GM20431 (cell line): ENCODE results near the gene PLLP.

ENCODE experiments used
- in situ Hi-C: fragments of 300-500 bp; cut with MseI, MboI; formaldehyde crosslinking; loops from one replicate; pipeline ENCODE4 v1.15.0; 2020; ENCODE audit warnings: low sequenced_read_pairs; ENCODE audit not compliant: unreplicated experiment

PLLP gene

DNA sequence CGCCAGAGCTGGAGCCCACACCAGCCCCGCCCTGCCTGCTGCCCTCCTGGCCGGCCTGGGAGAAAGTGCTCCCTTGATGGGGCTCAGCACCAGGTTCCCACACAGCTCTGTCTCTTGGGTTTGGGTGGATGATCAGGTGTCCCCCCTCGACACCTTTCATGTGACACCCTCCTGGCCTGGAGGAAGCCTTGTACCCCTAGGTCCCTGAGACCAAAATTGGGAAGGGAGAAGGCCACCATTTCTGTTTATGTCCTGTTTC is 19.4 kb upstream of the PLLP start:
- in situ Hi-C loops = loop anchor here (10.0 kb wide), 1 partner anchor 111 kb away; no protein-coding TSS in a partner anchor

DNA sequence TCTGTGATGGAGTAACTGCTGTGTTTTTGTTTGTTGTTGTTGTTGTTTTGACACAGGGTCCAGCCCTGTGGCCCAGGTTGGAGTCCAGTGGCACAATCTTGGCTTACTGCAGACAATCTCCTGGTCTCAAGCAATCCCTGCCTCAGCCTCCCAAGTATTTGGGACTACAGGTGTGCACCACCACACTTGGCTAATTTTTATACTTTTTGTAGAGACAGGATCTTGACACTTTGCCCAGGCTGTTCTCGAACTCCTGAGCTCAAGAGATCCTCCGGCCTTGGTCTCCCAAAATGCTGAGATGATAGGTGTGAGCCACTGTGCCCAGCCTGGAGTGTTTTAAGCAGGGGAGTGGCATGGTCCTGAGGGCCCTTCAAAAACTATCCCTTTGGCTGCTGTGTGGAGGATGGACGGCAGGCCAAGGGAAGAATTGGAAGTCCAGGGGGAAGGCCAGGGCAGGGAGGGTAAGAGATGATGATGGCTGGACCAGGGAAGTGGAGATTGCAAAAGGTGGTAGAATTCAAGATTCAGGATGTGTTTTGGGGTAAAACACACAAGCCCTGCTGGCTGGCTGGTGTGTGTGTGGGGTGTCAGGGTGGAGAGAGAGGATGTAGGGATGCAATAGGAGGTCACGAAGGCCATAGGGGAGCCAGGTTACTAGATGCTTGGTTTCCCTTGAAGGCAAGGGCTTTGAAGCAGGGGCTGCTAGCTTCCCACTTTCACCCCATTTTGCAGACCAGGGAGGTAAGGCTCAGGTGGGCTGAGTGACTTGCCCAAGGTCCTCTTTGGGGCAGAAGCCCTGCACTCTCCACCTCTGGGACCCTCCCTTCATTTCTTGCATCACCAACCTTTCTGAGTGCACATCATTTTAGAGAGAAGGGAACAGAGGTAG is 18.8 kb upstream of the PLLP start:
- in situ Hi-C loops = loop anchor here (10.0 kb wide), 1 partner anchor 112 kb away; no protein-coding TSS in a partner anchor

DNA sequence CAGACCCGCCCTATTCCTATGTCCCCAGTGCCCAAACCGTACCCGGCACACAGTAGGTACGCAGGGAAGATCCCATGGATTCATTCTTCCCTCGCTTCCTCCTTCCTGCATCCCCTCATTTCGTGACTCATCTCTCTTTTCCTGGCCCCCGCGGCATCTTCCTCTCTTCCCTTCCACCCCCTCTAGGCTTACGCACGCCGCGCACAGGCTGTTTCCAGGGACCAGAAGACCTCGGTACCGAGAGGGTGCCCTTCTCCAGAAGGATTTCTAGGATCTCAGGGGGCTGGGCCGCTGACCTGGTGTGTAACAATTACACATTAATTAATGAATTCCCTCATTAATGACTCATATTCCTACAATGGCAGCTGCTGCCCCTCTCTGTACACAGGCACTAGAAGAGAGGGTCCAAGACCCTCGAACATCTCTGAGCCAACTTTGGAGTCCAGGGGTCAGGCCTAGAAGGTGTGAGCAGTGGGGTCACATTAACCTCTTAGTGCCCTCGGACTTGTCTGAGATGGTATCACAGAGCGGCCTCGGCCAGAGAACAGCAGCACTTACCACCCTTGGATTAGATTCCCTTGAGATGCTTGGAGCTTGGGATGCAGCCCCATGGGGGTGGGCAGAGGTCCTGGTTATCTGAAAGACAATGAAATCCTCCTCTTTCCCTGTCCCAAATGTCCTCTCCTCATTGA is 16.8 kb upstream of the PLLP start:
- in situ Hi-C loops = loop anchor here (10.0 kb wide), 1 partner anchor 114 kb away; no protein-coding TSS in a partner anchor

DNA sequence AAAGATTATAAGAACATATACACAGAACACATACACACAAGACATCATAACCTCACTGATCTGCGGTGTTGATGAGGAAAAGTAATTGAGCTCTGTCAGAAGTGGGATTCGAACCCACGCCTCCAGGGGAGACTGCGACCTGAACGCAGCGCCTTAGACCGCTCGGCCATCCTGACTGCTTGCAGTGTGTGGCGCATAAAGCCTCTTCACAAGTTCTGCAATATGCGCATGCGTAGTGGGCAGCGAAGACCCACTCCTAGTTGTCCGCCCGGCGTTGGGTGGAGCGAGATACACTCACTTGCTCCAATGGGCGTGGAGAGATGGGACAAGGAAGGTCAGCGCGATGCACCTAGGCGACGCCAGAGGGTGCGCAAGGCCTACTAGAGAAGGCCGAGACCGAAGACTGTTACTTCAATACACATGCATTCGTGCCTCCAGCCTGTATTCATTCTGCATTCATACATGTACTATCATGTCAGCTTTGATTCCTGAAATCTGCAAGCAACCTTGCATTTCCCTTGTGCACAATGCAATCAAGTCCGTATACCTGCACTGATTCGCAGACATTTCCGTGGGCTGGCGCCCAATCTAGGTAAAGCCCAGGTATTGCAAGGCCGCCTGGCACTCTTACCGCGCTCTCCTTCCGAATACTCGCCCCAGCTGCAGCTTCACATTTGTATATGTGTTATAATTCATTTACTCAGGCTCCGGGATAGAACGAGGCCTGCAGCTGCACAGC is 16.1 kb upstream of the PLLP start:
- in situ Hi-C loops = loop anchor here (10.0 kb wide), 1 partner anchor 114 kb away; no protein-coding TSS in a partner anchor

DNA sequence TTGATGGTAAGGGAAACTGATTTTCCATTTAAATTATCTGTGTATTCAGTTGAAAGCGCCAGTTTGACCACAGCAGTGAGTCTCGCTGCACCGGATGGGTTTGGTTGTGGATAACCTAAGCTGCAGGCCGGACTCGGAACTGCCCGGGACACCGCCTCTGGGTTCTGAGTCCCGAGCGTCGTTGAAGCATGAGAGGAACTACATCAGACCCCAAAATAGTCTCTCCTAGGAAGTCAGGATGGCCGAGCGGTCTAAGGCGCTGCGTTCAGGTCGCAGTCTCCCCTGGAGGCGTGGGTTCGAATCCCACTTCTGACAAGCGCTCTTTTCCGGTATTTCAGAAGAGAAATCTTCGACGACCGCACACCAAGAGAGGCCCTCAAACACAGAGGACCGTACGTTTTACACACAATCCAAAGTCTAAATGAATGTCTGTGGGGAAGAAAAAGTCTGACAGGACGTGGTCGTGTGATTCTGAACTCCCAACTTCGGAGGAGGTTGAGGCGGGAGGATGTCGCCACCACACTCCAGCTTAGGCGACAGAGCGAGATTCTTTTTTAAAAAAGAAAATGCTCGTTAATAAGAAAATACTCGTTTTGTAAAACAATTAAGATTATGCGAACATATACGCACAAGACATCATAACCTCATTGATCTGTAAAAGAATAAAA is 15.4 kb upstream of the PLLP start:
- in situ Hi-C loops = loop anchor here (10.0 kb wide), 1 partner anchor 115 kb away; no protein-coding TSS in a partner anchor

DNA sequence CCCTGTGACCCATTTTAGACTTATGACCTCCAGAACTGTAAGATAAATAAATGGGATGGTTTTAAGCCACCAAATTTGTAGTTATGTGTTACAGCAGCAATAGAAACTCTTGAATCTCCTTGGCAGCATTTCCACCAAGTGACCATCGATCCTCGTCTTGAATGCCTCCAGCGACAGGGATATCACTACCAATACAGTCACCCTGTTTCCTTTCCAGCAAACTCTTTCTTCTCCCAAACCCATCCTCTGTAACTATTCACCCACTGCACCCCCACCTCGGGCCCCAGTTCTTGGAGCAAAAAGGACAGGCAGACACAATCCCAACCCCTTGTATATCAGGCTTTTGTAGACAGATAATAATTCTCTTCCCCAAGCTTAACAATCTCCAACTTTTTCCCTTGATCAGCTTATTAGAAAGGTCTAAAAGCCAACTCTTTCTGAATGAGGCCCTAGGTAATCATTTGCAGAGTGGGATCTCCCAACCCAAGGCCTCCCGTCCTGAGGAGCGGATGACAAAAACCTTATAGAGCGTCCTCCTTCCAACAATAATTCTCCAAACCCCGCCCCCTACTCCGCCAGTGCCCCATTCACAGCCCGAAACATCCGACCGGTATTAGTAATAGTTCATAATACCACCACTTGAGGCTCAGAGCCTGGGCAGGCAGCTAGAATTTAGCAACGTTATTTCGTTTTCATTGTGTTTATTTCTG is 14.7 kb upstream of the PLLP start:
- in situ Hi-C loops = no loop called here

DNA sequence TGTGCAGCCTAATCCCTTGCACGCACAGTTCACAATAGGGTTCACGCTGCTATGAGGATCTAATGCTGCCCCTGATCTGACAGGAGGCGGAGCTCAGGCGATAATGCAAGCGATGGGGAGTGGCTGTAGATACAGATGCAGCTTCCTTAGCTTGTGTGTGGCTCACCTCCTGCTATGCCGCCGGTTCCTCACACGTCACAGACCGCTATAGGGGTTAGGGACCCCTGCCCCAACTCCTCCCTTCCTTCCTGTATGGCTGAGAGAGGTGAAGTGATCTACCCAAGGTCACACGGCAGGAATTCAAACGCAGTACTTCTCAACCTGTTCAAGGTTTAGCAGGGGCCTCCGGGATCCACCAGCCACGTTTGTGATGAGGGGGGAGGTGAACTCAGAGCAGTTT is 13.4 kb upstream of the PLLP start:
- in situ Hi-C loops = no loop called here

DNA sequence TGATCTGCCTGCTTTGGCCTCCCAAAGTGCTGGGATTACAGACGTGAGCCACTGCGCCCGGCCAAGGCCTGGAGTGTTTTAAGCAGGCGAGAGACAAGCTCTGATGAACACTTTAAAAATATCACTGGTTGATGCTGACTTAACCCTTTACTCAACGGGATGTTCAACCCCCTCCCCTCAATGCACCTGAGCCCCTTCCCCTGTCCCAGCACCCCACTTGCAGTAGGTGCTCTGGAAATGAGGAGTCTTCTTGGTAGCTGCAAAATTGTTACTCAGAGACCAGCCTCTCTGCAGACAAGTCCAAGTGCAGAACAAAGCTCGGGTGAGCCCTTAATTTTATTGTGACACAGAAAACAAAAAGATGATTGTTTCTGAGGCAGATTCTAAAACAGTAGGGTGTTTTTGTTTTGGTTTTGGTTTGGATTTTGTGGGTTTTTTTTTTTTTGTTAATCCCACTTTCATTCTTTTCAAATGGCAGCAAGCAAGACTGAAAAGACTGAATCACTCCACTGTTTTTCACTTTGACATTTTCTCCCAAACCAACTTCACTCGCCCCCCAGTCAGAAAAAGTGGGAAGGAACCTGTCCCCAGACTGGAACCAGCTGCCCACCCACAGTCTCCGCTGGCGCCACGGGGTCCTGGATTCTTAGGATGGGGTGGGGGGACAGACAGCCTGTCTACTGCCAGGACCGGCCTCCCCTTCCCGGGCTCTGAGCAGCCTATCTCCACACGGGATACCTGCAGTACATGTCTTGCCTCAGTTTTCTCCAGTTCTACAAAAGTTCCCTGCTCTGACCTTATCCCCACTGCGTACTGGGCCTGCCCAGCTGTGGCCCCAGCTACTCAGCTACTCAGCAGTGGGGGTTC is 5.2 kb upstream of the PLLP start:
- in situ Hi-C loops = no loop called here

DNA sequence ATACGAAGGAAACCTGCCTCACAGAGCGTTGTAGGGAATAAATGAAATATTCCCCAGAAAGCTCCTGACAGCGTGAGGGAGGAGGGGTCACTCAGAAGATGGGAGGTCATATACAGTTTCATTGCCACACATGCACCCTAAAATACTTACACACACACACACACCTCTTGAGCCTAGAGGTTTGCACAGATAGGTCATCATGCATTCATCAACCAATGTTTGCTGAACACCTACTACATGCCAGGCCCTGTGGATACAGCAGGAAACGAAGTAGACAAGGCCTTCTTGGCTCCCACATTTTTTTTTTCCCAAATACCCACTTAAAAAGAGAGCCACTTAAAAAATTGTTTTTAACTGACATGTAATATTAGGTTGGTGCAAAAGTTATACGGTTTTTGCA is 907 bp upstream of the PLLP start:
- in situ Hi-C loops = no loop called here

DNA sequence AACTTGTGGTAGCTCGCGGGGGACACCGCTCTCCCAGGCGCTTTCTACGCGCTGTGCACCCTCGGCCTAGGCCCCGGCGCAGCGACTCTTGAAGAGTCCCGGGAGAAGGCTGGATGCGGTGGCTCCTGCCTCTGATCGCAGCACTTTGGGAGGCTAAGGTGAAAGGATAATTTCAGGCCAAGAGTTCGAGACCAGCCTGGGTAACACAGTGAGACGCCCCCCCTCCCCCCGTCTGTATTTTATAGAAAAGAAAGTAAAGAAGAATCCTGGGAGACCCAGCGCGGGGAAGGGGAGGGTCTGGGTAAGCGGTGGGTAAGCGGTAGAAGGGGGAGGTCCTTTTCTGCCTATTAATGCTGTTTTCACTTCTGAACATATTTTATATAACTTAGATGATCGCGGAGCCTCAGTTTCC is 486 bp upstream of the PLLP start:
- in situ Hi-C loops = no loop called here

DNA sequence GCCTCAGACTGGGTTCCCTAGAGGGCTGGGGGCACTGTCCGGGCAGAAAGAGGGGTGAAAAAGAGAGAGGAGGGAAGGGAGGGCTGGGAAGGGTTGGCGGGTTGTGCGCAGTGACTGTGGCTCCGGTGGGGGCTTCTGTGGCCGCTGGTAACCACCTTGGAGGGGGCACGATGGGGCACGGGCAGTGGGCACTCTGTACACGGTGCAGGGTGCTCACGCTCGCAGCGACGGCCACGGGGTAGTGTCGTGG is 588 bp downstream of the PLLP start:
- in situ Hi-C loops = no loop called here

DNA sequence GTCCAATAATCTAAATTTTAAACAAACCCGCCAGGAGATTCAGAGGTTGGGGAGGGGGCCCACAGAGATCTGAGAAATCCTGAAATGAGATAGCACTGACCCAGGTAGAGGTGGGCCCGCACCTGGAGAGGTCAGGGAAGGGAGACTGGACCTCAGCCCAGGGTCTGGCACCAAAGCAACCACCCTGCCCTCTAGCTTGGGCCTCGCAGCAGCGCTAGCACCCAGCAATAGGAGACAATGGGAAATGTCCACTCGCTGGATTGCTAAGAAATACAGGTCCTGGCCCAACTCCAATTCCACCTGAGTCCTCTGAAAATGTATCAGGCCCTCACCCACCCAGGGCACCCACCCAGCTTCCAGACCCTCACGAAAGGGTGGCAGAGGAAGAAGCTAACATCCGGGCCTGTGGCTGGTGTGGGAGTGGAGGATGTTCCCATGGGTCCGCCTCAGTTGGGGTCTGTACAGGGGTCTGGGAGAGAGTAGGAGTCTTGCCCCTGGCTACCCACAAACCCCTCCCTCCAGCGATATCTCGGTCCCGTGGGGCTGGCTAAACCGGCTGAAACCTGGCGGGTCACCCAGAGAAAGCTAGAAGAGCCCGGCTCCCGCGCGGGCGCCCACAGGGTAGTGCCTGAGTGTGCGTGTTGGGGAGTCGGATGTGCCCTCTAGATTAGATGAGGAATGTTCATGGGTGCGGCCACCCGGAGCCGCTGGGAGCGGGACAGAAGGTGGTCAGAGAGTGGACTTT is 1.1 kb downstream of the PLLP start:
- in situ Hi-C loops = no loop called here

DNA sequence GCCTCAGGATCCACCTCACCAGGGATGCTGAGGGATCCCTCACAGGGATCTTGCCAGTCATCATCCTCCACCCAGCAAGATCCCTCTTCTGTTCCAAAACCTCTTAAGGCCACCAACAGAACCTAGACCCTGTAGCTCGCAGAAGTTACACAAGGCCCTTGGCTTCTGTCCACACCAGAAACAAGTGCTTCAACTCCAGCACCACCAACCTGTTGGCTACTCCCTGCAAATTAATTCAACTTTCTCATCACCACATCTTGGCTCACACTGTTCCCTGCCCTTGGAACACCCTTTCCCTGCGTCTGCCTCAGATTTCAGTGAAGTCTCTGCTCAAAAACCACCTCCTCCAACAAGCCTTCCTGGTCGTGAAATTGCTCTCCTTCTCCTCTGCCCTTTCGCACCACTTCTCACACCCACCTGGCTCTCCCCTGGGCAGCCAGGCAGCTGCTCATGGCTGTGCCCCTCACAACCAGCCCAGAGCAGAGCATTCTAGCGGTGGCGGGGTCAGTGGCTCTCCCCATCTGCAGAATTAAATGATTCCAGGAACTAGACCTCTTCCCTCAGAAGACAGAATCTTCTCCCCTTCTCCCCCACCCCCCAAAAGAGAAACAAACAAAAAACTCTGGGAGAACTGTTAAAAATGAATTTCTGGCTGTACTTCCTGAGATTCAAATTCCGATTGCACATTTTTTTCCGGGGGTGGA is 1.8 kb downstream of the PLLP start:
- in situ Hi-C loops = no loop called here

DNA sequence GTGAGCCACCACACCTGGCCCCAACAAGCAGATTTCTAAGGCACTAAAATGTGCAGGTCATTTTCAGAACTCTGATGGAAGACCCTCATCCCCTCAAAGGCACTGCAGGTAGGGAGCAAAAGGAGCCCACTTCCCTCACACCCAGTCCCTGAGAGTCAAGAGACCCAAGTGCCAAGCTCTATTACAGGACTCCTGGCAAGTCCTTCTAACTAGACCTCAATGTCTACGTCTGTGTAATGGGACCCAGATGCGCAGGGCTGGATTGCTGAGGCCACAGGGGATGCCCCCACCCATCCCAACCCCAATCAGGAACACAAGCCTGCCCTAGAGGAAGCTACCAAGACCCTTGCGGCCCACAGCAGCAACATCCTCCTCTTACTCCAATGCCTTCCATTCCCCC is 2.7 kb downstream of the PLLP start:
- in situ Hi-C loops = no loop called here

DNA sequence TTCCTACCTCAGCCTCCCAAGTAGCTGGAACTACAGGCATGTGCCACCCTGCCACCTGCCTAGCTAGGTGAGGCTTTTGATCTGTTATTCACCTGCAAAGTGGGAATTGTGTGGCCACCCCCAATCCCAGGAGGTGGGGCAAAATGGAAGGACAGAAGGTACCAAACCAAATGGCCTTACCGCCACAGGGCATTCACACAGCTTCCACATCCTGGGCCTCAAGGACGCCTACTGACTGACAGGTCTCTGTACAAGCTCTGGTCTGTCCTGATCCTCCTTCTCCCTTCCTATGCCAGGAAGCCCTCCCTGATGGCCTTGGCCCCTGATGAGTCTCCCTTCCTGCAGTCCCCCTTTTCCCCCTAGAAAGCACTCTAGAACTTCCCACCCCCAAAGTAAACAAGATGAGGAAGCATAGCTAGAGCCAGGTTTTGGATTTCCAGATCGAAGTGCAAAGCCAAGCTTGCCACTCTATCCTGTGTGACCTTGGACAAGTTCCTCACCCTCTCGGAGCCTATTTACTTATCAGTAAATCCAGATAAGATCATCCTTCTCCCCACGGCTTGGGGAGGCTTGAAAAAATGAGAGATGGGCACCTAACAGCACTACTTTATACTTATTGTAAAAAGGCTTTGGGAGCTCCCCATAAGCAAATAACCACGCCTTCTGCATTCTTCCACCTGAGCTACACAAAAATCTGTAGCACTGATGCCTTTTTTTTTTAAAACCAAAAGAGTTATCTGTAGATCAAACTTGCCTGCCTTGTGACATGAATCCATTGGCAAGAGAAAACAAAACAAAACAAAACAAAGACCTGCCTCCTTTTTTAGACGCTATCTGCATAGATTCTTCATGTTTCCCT is 4.5 kb downstream of the PLLP start:
- in situ Hi-C loops = no loop called here

DNA sequence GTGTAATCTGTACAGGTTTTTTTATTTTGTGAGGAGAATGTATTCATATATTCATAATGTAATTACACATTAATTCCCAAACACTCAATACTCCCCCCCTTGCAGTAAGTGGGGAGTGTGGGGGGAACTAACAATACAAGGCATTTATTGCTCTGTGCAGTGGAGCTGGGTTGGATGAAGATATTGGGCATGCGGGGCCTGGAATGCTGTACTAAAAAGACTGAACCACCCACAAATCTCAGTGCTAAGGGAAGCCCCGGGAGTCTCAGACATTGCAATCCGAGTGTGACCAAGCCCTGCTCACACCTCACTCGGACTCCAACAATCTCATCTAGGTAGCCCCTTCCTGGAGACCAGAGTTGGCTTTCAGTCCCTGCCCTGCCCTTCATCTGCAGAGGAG is 6.0 kb downstream of the PLLP start:
- in situ Hi-C loops = no loop called here

DNA sequence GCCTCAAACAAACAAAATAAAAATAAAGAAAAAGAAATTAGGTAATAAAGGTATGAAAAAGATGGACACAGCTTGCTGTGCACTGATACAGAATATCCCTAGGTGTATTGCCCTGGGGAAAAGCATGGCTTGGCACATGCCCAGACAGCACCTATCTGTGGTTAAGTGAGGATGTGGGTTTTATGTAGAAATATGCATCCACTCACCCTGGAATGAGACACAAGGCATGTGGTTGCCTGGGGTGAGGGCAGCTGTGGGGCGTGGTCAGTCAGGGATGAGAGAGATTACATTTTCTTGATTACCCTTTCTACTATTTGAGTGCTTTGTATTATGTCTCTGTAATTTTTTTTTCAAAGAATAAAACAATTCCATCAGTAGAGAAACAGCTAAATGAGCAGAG is 6.9 kb downstream of the PLLP start:
- in situ Hi-C loops = no loop called here
